ENCODE results near the gene ITPR1. TPM values are rescaled to one million over a fixed set of nuclear protein-coding genes. Genes with fewer than 3 reads are reported as not detected.
A peak's percentile ranks its signal among the peaks of the same experiment; 100 is the strongest.

ITPR1 gene
- total and polyA plus RNA-seq, 10 of the 15 experiments (the other 5 are each of a cell fraction or from before 2014, with no cell fraction given): 12.2 to 239 (median 28.4) TPM

DNA sequence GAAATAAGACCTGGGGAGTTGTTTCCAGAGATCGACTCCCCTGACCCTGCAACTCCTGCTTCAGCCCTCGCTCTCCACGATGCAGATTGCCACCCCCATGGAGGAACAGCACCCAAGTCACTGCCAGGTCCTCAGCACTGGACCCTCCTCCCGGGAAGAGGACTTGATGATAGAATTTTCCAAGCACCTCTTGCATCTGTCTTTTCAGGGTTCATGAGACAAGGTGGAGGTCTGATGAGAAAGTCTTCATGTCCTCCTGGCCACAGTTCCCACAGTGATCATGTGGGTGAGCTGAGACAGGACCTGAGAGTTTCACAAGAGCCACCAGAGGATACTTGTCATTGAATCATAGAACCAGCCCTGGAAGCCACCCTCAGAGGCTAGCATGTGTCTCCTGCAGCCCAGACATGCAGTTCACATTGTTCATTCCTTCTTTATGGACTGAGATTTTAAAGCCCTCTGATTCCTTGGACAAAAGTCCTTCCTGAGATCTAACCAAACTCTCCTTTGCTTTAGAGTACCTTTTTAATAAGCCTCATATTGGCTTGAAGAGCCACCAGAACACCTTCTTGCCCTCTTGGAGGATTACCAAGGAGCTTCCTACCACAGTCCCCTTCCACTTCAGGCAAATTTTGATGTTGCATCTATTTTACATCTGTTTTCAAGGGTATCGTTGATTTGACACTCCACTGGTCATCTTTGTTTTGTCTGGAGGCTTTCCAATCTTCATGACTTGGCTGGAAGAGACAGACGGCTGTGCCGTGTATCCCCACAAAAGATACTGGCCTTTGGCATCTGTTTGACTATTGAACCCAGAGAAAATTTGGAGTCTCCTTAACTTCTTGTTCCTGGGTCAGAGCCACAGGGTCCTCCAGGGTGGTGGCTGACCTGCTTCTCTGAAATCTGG is 261.3 kb downstream of the ITPR1 start (continued):
- TF ChIP-seq EED (IDR thresholded peaks at IDR 0.05; ENCODE audit: low read depth): peak; percentile 86
- peak; percentile 99 for TF ChIP-seq MEF2B (IDR thresholded peaks at IDR 0.05; ENCODE audit: partially characterized antibody, poor library complexity, severe bottlenecking)
- TF ChIP-seq POLR2A (IDR thresholded peaks at IDR 0.05; ENCODE audit: low read depth, low read length): peak; percentile 38; the same call in 1 of the 2 replicates
- TF ChIP-seq, protein P1, sequence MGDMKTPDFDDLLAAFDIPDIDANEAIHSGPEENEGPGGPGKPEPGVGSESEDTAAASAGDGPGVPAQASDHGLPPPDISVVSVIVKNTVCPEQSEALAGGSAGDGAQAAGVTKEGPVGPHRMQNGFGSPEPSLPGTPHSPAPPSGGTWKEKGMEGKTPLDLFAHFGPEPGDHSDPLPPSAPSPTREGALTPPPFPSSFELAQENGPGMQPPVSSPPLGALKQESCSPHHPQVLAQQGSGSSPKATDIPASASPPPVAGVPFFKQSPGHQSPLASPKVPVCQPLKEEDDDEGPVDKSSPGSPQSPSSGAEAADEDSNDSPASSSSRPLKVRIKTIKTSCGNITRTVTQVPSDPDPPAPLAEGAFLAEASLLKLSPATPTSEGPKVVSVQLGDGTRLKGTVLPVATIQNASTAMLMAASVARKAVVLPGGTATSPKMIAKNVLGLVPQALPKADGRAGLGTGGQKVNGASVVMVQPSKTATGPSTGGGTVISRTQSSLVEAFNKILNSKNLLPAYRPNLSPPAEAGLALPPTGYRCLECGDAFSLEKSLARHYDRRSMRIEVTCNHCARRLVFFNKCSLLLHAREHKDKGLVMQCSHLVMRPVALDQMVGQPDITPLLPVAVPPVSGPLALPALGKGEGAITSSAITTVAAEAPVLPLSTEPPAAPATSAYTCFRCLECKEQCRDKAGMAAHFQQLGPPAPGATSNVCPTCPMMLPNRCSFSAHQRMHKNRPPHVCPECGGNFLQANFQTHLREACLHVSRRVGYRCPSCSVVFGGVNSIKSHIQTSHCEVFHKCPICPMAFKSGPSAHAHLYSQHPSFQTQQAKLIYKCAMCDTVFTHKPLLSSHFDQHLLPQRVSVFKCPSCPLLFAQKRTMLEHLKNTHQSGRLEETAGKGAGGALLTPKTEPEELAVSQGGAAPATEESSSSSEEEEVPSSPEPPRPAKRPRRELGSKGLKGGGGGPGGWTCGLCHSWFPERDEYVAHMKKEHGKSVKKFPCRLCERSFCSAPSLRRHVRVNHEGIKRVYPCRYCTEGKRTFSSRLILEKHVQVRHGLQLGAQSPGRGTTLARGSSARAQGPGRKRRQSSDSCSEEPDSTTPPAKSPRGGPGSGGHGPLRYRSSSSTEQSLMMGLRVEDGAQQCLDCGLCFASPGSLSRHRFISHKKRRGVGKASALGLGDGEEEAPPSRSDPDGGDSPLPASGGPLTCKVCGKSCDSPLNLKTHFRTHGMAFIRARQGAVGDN (IDR thresholded peaks at IDR 0.05): peak; percentile 97
- TF ChIP-seq, protein P2, sequence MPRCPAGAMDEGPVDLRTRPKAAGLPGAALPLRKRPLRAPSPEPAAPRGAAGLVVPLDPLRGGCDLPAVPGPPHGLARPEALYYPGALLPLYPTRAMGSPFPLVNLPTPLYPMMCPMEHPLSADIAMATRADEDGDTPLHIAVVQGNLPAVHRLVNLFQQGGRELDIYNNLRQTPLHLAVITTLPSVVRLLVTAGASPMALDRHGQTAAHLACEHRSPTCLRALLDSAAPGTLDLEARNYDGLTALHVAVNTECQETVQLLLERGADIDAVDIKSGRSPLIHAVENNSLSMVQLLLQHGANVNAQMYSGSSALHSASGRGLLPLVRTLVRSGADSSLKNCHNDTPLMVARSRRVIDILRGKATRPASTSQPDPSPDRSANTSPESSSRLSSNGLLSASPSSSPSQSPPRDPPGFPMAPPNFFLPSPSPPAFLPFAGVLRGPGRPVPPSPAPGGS (IDR thresholded peaks at IDR 0.05; ENCODE audit: borderline replicate concordance, insufficient read depth, low read depth, low read length, poor library complexity, severe bottlenecking): peak; percentile 100
- TF ChIP-seq NFIC (IDR thresholded peaks at IDR 0.05; ENCODE audit: low read depth, low read length): peak; percentile 77
- TF ChIP-seq, protein P3, sequence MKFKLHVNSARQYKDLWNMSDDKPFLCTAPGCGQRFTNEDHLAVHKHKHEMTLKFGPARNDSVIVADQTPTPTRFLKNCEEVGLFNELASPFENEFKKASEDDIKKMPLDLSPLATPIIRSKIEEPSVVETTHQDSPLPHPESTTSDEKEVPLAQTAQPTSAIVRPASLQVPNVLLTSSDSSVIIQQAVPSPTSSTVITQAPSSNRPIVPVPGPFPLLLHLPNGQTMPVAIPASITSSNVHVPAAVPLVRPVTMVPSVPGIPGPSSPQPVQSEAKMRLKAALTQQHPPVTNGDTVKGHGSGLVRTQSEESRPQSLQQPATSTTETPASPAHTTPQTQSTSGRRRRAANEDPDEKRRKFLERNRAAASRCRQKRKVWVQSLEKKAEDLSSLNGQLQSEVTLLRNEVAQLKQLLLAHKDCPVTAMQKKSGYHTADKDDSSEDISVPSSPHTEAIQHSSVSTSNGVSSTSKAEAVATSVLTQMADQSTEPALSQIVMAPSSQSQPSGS (IDR thresholded peaks at IDR 0.05; ENCODE audit: low read length): peak; percentile 99
- TF ChIP-seq MYB (IDR thresholded peaks at IDR 0.05; ENCODE audit: borderline replicate concordance, low read depth, low read length): no peak; the same call in 1 of the 2 replicates
- peak; percentile 73 for TF ChIP-seq IKZF1 (conservative IDR thresholded peaks at IDR 0.05)
- TF ChIP-seq ETV6 (conservative IDR thresholded peaks at IDR 0.05 in 1 of 2, IDR thresholded peaks at IDR 0.05 in 1 of 2; ENCODE audit: borderline replicate concordance in 1 of 2, low read depth in 1 of 2): peak in 1 of 2 experiments; percentile 37; a peak in 1 of 4 replicates
- TF ChIP-seq, protein P4, sequence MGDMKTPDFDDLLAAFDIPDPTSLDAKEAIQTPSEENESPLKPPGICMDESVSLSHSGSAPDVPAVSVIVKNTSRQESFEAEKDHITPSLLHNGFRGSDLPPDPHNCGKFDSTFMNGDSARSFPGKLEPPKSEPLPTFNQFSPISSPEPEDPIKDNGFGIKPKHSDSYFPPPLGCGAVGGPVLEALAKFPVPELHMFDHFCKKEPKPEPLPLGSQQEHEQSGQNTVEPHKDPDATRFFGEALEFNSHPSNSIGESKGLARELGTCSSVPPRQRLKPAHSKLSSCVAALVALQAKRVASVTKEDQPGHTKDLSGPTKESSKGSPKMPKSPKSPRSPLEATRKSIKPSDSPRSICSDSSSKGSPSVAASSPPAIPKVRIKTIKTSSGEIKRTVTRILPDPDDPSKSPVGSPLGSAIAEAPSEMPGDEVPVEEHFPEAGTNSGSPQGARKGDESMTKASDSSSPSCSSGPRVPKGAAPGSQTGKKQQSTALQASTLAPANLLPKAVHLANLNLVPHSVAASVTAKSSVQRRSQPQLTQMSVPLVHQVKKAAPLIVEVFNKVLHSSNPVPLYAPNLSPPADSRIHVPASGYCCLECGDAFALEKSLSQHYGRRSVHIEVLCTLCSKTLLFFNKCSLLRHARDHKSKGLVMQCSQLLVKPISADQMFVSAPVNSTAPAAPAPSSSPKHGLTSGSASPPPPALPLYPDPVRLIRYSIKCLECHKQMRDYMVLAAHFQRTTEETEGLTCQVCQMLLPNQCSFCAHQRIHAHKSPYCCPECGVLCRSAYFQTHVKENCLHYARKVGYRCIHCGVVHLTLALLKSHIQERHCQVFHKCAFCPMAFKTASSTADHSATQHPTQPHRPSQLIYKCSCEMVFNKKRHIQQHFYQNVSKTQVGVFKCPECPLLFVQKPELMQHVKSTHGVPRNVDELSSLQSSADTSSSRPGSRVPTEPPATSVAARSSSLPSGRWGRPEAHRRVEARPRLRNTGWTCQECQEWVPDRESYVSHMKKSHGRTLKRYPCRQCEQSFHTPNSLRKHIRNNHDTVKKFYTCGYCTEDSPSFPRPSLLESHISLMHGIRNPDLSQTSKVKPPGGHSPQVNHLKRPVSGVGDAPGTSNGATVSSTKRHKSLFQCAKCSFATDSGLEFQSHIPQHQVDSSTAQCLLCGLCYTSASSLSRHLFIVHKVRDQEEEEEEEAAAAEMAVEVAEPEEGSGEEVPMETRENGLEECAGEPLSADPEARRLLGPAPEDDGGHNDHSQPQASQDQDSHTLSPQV (IDR thresholded peaks at IDR 0.05): peak; percentile 93
- peak; percentile 59 for TF ChIP-seq YY1 (IDR thresholded peaks at IDR 0.05; ENCODE audit: low read depth, low read length)
- peak; percentile 54; the same call in 1 of the 2 replicates for TF ChIP-seq NBN (IDR thresholded peaks at IDR 0.05)
- peak; percentile 92 for TF ChIP-seq RUNX3 (IDR thresholded peaks at IDR 0.05; ENCODE audit: low read length)
- TF ChIP-seq, protein P5, sequence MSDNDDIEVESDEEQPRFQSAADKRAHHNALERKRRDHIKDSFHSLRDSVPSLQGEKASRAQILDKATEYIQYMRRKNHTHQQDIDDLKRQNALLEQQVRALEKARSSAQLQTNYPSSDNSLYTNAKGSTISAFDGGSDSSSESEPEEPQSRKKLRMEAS (IDR thresholded peaks at IDR 0.05; ENCODE audit: low read depth, low read length): peak; percentile 12; the same call in 1 of the 2 replicates
- TF ChIP-seq TCF3 (IDR thresholded peaks at IDR 0.05; ENCODE audit: borderline replicate concordance, insufficient read depth, low read depth, low read length): 0 out of 2 replicates have a peak, but pooled peaks have one; percentile 14
- TF ChIP-seq ASH2L (IDR thresholded peaks at IDR 0.05; ENCODE audit: borderline replicate concordance, low read depth): no peak

Data from GM12878 (cell line).